Uterus (tissue), 4 donors: Measurements from ENCODE around the gene MAGI2. TPM values are rescaled to one million over a fixed set of nuclear protein-coding genes. Genes with fewer than 3 reads are reported as not detected.

Source experiments
- DNase-seq, 2 donors: peaks; one replicate each; pipeline ENCODE4 v3.0.0-alpha.2; 2019 to 2020
- H3K27ac ChIP-seq, 2 donors: fragments of 200-600 bp; sonication (generic); 1 replicate in 1 of 2; 2 replicates in 1 of 2; pipeline ENCODE4 v1.5.1; 2016 to 2018
- H3K27me3 ChIP-seq, 2 donors: fragments of 200-600 bp; sonication (generic); one replicate each; pipeline ENCODE4 v1.5.1; 2018 to 2019; ENCODE audit warnings: control low read depth in 1 of 2
- H3K36me3 ChIP-seq, 2 donors: fragments of 200-600 bp; sonication (generic); one replicate each; pipeline ENCODE4 v1.5.1; 2019; ENCODE audit warnings: control low read depth in 1 of 2
- H3K4me1 ChIP-seq, 2 donors: fragments of 200-600 bp; sonication (generic); one replicate each; pipeline ENCODE4 v1.5.1; 2018 to 2019; ENCODE audit warnings: control low read depth in 1 of 2
- H3K4me3 ChIP-seq, 2 donors: fragments of 200-600 bp; sonication (generic); 1 replicate in 1 of 2; 2 replicates in 1 of 2; pipeline ENCODE4 v1.5.1; 2018 to 2019; ENCODE audit warnings: mild to moderate bottlenecking in 1 of 2
- H3K9me3 ChIP-seq, 2 donors: fragments of 200-600 bp; sonication (generic); one replicate each; pipeline ENCODE4 v1.5.1; 2019; ENCODE audit warnings: control low read depth in 1 of 2
- CTCF ChIP-seq, 4 experiments: fragments of 200-600 bp in 2 of 4; fragments of 450-650 bp in 2 of 4; sonication (generic) in 2 of 4; IDR thresholded peaks; one replicate each; pipeline ENCODE4 v1.5.1; 2016 to 2019; ENCODE audit warnings: antibody characterized with exemption in 4 of 4, mild to moderate bottlenecking in 2 of 4, moderate library complexity in 1 of 4
- POLR2A ChIP-seq, 2 donors: fragments of 450-650 bp; IDR thresholded peaks; one replicate each; pipeline ENCODE4 v1.6.1; 2016; ENCODE audit warnings: antibody characterized with exemption in 2 of 2, mild to moderate bottlenecking in 1 of 2, moderate library complexity in 1 of 2
- intact Hi-C: fragments of 100-400 bp; cut with DNase I; formaldehyde crosslinking; loops from one replicate; pipeline ENCODE4 v1.15.1; 2023; ENCODE audit warnings: low total_unique reads
- total RNA-seq, 4 donors: library from RNA; depleted of rRNA in 3 of 4; stranded (reverse); fragments of >200 nt in 3 of 4; gene quantifications; one replicate each; pipeline versions ENCODE4 v1.1.0 to v1.2.4, GENCODE V29; 2014 to 2023
- donor health status: DM: yes; HTN: yes; CAD: no.

Gene MAGI2
- total RNA-seq, 4 donors from 2014 or later, result 5.3 to 23.2 (median 13.8) TPM

GRCh38 chr7:79064187-79064823 lies 389.2 kb downstream of the MAGI2 start:
- Histone ChIP-seq H3K36me3 (no peaks in the 10 kb centered on the region), H3K27ac (no peak overlapping the region), H3K9me3 (no peaks in the 10 kb centered on the region), H3K27me3 (no peaks in the 10 kb centered on the region), H3K4me1 (no peaks in the 10 kb centered on the region), H3K4me3 (no peak overlapping the region)
- no peak for TF ChIP-seq POLR2A (IDR thresholded peaks at IDR 0.05)
- TF ChIP-seq CTCF (IDR thresholded peaks at IDR 0.05), result no peak
- intact Hi-C loops, result no loop called here
- DNase-seq, result no peak

- Histone ChIP-seq H3K9me3 (no peaks in the 10 kb centered on the region), H3K36me3 (no peaks in the 10 kb centered on the region), H3K27ac (no peak overlapping the region), H3K4me1 (no peaks in the 10 kb centered on the region), H3K4me3 (no peak overlapping the region), H3K27me3 (no peaks in the 10 kb centered on the region)
- no peak for DNase-seq
- TF ChIP-seq POLR2A (IDR thresholded peaks at IDR 0.05) (no peak), CTCF (IDR thresholded peaks at IDR 0.05) (no peak)
- intact Hi-C loops, result no loop called here
These were observed 390.3 kb downstream of the MAGI2 start for GRCh38 chr7:79063019-79063698.

GRCh38 chr7:79060498-79060897 lies 393.0 kb downstream of the MAGI2 start:
- H3K27me3 ChIP-seq, result no peaks in the 10 kb centered on the region
- TF ChIP-seq POLR2A (IDR thresholded peaks at IDR 0.05), result no peak
- no peak for TF ChIP-seq CTCF (IDR thresholded peaks at IDR 0.05)
- H3K9me3 ChIP-seq, result no peaks in the 10 kb centered on the region
- H3K27ac ChIP-seq, result no peak overlapping the region
- no peak overlapping the region for H3K4me3 ChIP-seq
- no peak for DNase-seq
- no peaks in the 10 kb centered on the region for H3K36me3 ChIP-seq
- no peaks in the 10 kb centered on the region for H3K4me1 ChIP-seq
- intact Hi-C loops, result no loop called here

GRCh38 chr7:79055722-79056415 lies 397.6 kb downstream of the MAGI2 start:
- Histone ChIP-seq H3K9me3 (no peaks in the 10 kb centered on the region), H3K36me3 (no peaks in the 10 kb centered on the region), H3K27me3 (no peaks in the 10 kb centered on the region), H3K4me3 (no peak overlapping the region), H3K27ac (no peak overlapping the region), H3K4me1 (no peaks in the 10 kb centered on the region)
- intact Hi-C loops, result no loop called here
- no peak for DNase-seq
- no peak for TF ChIP-seq CTCF (IDR thresholded peaks at IDR 0.05)
- no peak for TF ChIP-seq POLR2A (IDR thresholded peaks at IDR 0.05)

GRCh38 chr7:79051915-79052314 lies 401.6 kb downstream of the MAGI2 start:
- H3K27me3 ChIP-seq, result no peaks in the 10 kb centered on the region
- intact Hi-C loops, result no loop called here

More at GRCh38 chr7:79051915-79052314, 401.6 kb downstream of the MAGI2 start:
- H3K9me3 ChIP-seq, result no peaks in the 10 kb centered on the region
- H3K4me3 ChIP-seq, result no peak overlapping the region
- DNase-seq, result no peak
- H3K27ac ChIP-seq, result no peak overlapping the region
- no peaks in the 10 kb centered on the region for H3K4me1 ChIP-seq
- H3K36me3 ChIP-seq, result no peaks in the 10 kb centered on the region
- TF ChIP-seq POLR2A (IDR thresholded peaks at IDR 0.05) (no peak), CTCF (IDR thresholded peaks at IDR 0.05) (no peak)
